ENCODE results near the gene CCT5.
A peak's percentile ranks its signal among the peaks of the same experiment; 100 is the strongest.

CCT5 gene

GRCh38 chr5:10249948-10250805 lies at the start of gene CCT5:
Gene CCT5 (plus strand): TSS chr5:10250280. CDS start chr5:10250341, 61 bp downstream.
- peak; percentile 86 for DNase-seq (ENCODE audit: low read depth)

DNA sequence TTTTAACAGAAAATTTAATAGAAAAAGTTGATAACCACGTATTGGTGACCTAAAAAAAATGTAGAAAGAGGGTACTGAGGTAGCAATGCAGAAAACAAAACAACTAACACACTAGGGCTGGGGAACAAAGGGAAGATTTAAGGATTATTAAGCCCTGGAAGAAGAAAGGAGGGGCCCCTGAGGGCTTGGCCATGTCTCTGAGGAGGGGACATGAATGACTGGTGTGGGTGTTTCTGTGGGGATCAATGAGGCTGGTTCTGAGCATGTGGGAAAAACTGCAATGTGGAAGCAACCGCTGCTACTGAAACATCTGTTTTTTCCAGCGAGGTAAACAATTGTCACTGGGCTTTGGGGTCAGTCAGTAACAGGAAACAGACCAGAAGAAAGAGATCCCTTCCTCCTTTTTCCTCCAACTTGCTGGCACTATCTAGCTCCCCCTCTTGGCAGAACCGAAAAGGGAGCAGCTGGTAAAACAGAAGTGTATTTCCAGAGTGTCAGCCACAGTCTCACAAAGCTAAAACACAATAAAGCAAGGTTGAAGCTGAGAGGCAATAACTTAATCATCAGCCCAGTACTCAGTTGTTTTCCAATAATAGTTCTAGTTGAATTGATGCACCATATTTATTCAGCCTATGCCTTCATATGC lies 48.7 kb upstream of the CCT5 start:
- no peak for DNase-seq (ENCODE audit: low read depth)

- no peak for DNase-seq (ENCODE audit: low read depth)
Measured at GRCh38 chr5:10202089-10202910, 47.8 kb upstream of the CCT5 start.

DNA sequence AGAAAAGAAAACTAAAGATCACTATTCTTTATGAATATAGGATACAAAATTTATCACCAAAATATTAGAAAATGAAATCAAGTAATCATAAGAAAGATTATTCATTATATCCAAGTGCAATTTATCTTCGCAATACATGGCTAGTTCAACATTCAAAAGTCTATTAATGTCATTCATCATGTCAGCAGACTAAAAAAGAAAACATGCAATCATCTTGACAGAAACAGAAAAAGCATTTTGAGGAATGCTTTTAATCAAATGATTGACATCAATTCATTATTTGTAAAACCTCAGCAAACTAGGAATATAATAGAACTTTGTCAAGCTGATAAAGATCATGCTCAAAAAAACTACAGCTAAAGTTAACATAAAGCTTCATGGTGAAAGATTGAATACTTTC lies 41.1 kb upstream of the CCT5 start:
- DNase-seq (ENCODE audit: low read depth) = no peak

- no peak for DNase-seq (ENCODE audit: low read depth)
Measured at GRCh38 chr5:10213316-10213715, 36.8 kb upstream of the CCT5 start.

DNA sequence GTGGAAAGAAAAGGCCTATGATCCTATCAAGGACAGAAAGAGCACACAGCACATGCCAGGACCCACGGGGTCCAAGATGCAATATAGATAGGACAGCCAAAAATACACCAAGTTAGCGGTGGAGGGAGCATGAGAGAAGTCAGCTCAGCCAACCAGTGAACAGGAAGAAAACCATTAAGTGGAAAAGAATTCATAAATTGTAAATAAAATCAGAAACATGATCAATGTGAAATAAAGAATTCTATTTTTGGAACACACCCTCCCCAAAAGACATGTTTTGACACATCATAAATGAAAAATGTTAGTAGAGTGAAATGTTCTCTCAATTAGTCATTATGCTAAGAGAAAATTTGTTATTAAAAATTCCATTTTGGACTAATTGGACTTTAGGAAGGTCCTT lies 36.0 kb upstream of the CCT5 start:
- no peak for DNase-seq (ENCODE audit: low read depth)

- no peak for DNase-seq (ENCODE audit: low read depth)
Measured at GRCh38 chr5:10215366-10215765, 34.7 kb upstream of the CCT5 start.

- no peak for DNase-seq (ENCODE audit: low read depth)
Measured at GRCh38 chr5:10216107-10216506, 34.0 kb upstream of the CCT5 start.

- DNase-seq (ENCODE audit: low read depth) = no peak
Measured at GRCh38 chr5:10218658-10219057, 31.4 kb upstream of the CCT5 start.

DNA sequence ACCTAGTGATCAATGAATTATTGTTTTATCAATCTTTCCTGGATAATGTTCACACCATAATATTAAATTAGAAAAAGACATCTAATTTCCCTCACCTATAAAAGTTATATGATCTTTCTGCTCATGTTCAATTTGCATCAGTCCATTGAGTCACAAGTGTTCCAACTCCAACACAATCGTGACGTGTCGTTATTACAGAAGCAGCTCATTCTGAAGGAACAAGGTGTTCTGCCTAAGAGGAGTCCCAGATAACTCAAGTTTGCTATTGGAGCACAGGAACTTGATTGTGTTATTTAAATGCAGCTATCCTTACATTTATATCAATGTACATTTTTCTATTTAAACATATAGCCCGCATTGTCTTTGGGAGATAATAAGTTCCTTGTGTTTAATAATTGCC lies 31.0 kb upstream of the CCT5 start:
- no peak for DNase-seq (ENCODE audit: low read depth)

DNA sequence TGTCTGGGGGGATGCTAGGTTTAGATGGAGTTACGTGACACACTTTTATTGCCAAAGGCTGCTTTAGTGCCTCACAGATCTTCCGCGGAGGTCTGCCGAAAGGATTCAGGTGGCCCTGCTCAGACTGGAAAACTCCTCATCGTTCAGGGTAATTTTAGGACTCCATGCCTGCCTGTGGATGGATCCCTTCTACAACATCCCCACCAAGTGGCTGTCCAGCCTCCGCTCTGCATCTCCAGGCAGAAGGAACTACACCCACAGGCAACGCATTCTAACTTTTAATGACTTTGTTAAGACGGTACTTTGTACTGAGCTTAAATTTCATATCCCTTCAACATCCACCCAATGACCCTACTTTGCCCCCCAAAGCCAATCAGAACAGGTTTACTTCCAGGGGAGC lies 29.8 kb upstream of the CCT5 start:
- DNase-seq (ENCODE audit: low read depth) = no peak

GRCh38 chr5:10222326-10222725 lies 27.8 kb upstream of the CCT5 start:
- no peak for DNase-seq (ENCODE audit: low read depth)

GRCh38 chr5:10227379-10227778 lies 22.7 kb upstream of the CCT5 start:
- no peak for DNase-seq (ENCODE audit: low read depth)

GRCh38 chr5:10228288-10228687 lies 21.8 kb upstream of the CCT5 start:
- no peak for DNase-seq (ENCODE audit: low read depth)

GRCh38 chr5:10229306-10230048 lies 20.6 kb upstream of the CCT5 start:
- no peak for DNase-seq (ENCODE audit: low read depth)

DNA sequence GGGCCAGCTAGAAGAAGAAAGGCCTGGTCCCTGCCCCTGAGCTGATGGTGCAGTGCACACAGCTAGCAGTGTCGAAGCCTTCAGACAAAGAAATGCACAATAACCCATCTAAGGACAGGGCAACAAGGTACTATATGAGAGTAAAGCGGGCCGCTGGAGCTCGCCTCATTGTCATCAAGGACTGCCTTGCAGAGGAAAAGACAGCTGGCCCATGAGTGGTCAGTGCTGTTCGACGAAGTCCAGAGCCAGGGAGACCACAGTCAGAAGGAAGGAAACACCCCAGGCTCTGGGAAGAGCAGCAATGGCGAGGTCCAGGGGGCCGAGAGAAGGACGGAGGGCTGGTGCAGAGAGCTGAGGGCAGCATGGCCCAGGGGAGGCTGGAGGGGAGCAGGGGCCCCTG lies 17.7 kb upstream of the CCT5 start:
- no peak for DNase-seq (ENCODE audit: low read depth)

GRCh38 chr5:10233011-10233410 lies 17.1 kb upstream of the CCT5 start:
- DNase-seq (ENCODE audit: low read depth) = no peak

DNA sequence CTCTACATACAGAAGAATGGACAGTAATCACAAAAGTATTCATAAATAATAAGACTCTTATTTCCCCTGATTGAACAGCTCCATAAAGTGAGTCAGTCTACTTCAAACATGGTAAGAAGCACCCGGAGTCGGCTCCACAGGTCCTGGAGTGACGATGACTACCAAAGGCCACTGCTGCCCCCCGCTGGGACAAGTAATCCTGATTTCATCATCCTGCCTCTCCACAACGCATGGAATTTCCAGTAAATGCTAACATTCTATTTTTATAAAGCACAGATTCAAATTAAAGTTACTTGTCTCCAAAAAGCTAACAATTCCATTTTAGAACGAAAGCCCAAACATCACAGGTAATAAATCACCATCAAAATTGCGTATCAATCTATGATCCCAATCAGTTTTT lies 16.6 kb upstream of the CCT5 start:
- DNase-seq (ENCODE audit: low read depth) = no peak

- no peak for DNase-seq (ENCODE audit: low read depth)
Measured at GRCh38 chr5:10235350-10235749, 14.7 kb upstream of the CCT5 start.

GRCh38 chr5:10243660-10244240 lies 6.3 kb upstream of the CCT5 start:
- no peak for DNase-seq (ENCODE audit: low read depth)

DNA sequence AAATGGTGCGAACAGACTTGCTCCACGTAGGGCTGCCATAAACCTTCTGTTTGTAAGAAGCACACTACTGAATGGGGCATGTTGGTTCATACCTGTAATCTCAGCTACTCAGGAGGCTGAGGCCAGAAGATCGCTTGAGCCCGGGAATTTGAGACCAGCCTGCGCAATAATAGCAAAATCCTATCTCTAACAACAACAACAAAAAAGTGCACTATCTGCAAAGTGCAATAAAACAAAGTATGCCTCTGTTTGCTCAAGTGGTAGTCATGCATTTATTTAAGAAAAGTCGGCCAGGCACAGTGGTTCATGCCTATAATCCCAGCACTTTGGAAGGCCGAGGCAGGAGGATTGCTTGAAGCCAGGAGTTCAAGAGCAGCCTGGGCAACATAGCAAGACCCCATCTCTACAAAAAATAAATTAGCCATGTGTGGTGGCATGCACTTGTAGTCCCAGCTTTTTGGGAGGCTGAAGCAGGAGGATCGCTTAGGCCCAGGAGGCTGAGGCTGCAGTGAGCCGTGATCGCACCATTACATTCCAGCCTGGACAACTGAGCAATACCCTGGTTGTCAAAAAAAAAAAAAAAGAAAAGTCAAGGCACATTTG lies 5.6 kb upstream of the CCT5 start:
- no peak for DNase-seq (ENCODE audit: low read depth)

Measured in T-helper 22 cell (primary cell).